Keratinocyte (primary cell): Measurements from ENCODE around the gene USP37.

Experiments used
- EZH2 ChIP-seq: IDR thresholded peaks from one replicate; pipeline ENCODE4 v1.6.1; 2012; ENCODE audit warnings: inconsistent platforms, mild to moderate bottlenecking, low read length, moderate library complexity
- TF ChIP-seq, protein P1 (sequence below), 3 experiments: IDR thresholded peaks in 1 of 3; conservative IDR thresholded peaks in 1 of 3; optimal IDR thresholded peaks in 1 of 3; 2 replicates in 2 of 3; 3 replicates in 1 of 3; pipeline versions ENCODE3 to v1.5.1; 2011; ENCODE audit warnings: low read length in 3 of 3, mild to moderate bottlenecking in 3 of 3, moderate library complexity in 2 of 3, control low read depth in 1 of 3, inconsistent platforms in 1 of 3; ENCODE audit not compliant: insufficient read depth in 2 of 3; ENCODE audit errors: extremely low read depth in 1 of 3

DNA sequence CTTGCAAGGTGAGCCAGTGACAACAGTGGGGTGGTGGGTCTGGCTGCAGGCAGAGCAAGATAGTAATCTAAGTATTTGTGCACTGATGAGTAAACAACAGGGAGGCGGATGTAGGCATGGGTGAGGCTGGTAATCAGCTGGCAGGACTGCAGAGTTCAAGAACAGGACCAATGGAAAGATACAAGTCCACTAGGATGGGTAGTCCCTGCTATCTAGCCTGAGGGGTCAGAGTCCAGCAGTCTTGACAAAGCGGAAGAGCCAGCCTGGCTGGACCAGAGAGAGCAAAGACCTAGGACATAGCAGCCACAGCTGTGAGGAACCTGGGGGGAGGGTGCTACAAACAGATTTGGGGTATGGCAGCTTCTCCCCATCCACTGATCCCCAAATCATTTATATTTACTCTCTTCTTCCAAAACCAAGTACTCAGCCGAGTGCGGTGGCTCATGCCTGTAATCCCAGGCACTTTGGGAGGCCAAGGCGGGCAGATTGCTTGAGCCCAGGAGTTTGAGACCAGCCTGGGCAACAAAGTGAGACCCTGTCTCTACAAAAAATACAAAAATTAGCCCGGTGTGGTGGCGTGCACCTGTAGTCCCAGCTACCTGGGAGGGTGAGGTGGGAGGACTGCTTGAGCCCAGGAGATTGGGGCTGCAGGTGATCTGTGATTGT lies 123.3 kb downstream of the USP37 start:
- TF ChIP-seq, protein P1, sequence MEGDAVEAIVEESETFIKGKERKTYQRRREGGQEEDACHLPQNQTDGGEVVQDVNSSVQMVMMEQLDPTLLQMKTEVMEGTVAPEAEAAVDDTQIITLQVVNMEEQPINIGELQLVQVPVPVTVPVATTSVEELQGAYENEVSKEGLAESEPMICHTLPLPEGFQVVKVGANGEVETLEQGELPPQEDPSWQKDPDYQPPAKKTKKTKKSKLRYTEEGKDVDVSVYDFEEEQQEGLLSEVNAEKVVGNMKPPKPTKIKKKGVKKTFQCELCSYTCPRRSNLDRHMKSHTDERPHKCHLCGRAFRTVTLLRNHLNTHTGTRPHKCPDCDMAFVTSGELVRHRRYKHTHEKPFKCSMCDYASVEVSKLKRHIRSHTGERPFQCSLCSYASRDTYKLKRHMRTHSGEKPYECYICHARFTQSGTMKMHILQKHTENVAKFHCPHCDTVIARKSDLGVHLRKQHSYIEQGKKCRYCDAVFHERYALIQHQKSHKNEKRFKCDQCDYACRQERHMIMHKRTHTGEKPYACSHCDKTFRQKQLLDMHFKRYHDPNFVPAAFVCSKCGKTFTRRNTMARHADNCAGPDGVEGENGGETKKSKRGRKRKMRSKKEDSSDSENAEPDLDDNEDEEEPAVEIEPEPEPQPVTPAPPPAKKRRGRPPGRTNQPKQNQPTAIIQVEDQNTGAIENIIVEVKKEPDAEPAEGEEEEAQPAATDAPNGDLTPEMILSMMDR (optimal IDR thresholded peaks at IDR 0.05 in 1 of 3, IDR thresholded peaks at IDR 0.05 in 1 of 3, conservative IDR thresholded peaks at IDR 0.05 in 1 of 3; ENCODE audit: extremely low read depth in 1 of 3, insufficient read depth in 2 of 3, low read length in 3 of 3) = no peak
- TF ChIP-seq EZH2 = no peak
